ENCODE results near the gene TFF1.

GRCh38 chr21:42406866-42407265 lies 40.5 kb upstream of the TFF1 start:
- no peak for TF ChIP-seq CTCF (tag by site-specific recombination; IDR thresholded peaks at IDR 0.05)
- TF ChIP-seq REST (tag by site-specific recombination; IDR thresholded peaks at IDR 0.05) = no peak
- no peak for TF ChIP-seq YY1 (tag by site-specific recombination; IDR thresholded peaks at IDR 0.05)
- no peak for TF ChIP-seq ZNF571 (tag by site-specific recombination; IDR thresholded peaks at IDR 0.05)
- TF ChIP-seq ZNF639 (tag by site-specific recombination; IDR thresholded peaks at IDR 0.05) = no peak
- TF ChIP-seq ZNF174 (tag by site-specific recombination; IDR thresholded peaks at IDR 0.05) = no peak
- TF ChIP-seq ZBTB20 (tag by site-specific recombination; IDR thresholded peaks at IDR 0.05) = no peak
- no peak for TF ChIP-seq ZBTB21 (tag by site-specific recombination; IDR thresholded peaks at IDR 0.05)
- TF ChIP-seq ZNF10 (tag by site-specific recombination; IDR thresholded peaks at IDR 0.05) = no peak
